ENCODE data around the gene PHACTR1. TPM values are rescaled to one million over a fixed set of nuclear protein-coding genes. Genes with fewer than 3 reads are reported as not detected.

PHACTR1 gene
- total and polyA plus RNA-seq, 2 of the 4 experiments (the other 2 are of a cell fraction) = not detected

DNA sequence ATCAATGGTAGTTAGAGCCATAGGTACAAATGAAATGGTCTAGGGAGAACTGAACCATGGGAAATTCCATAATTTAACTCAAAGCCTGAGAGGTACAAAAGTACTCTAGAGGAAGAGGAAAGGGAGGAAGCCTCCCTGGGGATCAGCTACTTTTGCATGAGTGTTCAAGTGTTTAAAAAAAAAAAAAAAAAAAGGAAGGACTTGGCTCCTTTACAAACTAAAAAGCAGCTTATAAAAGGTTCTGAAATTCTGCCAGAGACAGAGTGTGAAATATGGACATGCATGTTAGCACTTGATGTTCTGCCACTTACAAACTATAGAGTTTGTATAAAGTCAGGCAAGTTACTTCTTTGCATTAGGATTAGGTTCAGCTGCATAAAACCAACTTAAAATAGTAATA lies 321.7 kb downstream of the PHACTR1 start:
- H2BK15ac ChIP-seq (ENCODE audit: low read depth, low read length) = no peak overlapping the region

More for the DNA sequence above, 321.7 kb downstream of the PHACTR1 start:
- Histone ChIP-seq H4K8ac (ENCODE audit: low read depth in 2 of 2, low read length in 2 of 2) (no peak overlapping the region), H3K4me2 (ENCODE audit: low read depth, low read length) (no peak overlapping the region), H3K14ac (replicated peaks; ENCODE audit: low read depth, low read length) (no peak overlapping the region), H3K9me3 (ENCODE audit: control insufficient read depth, insufficient read depth, low read length) (no peaks in the 10 kb centered on the region), H3K36me3 (ENCODE audit: control insufficient read depth, insufficient read depth, low read length) (no peaks in the 10 kb centered on the region), H2AK9ac (replicated peaks; ENCODE audit: low read depth, low read length, poor library complexity) (no peak overlapping the region), H3K79me1 (ENCODE audit: low read depth in 1 of 2, low read length in 2 of 2) (no peaks in the 10 kb centered on the region), H3K9ac (ENCODE audit: low read depth, low read length) (no peak overlapping the region), H4K20me1 (ENCODE audit: insufficient read depth, low read length) (no peaks in the 10 kb centered on the region), H2AK5ac (ENCODE audit: low read depth, low read length) (no peak overlapping the region), H2BK5ac (ENCODE audit: low read depth, low read length, poor library complexity, severe bottlenecking) (no peak overlapping the region), H2BK20ac (ENCODE audit: low read depth, low read length) (no peak overlapping the region), H4K91ac (ENCODE audit: insufficient read depth, low read depth, low read length) (no peak overlapping the region), H2AFZ (replicated peaks; ENCODE audit: low read length, poor library complexity) (no peak overlapping the region), H2BK120ac (ENCODE audit: low read depth, low read length) (no peak overlapping the region), H3K23ac (ENCODE audit: low read depth, low read length) (no peak overlapping the region), H3K27me3 (ENCODE audit: control insufficient read depth, insufficient read depth, low read length) (no peaks in the 10 kb centered on the region), H3K27ac (ENCODE audit: insufficient read depth, low read length) (no peak overlapping the region), H3K18ac (ENCODE audit: low read depth, low read length) (no peak overlapping the region), H3K9me1 (ENCODE audit: insufficient read depth, low read length) (no peaks in the 10 kb centered on the region), H3K56ac (ENCODE audit: extremely low read depth, insufficient read depth, low read length) (no peak overlapping the region), H3K4ac (ENCODE audit: low read depth, low read length) (no peak overlapping the region), H3K4me1 (ENCODE audit: control insufficient read depth, insufficient read depth, low read length) (no peaks in the 10 kb centered on the region), H4K5ac (ENCODE audit: low read depth, low read length) (no peak overlapping the region), H3K4me3 (ENCODE audit: insufficient read depth, low read depth, low read length) (no peak overlapping the region)
- ATAC-seq (ENCODE audit: low read depth) (no peak), DNase-seq (no peak)
- ChIA-PET CTCF (no interaction called here), POLR2A (ENCODE audit: unreplicated experiment) (no interaction called here)
- intact Hi-C loops (cut with micrococcal nuclease) (no loop called here), in situ Hi-C loops (cut with MboI; ENCODE audit: low sequenced_read_pairs) (no loop called here), dilution Hi-C loops (cut with HindIII; ENCODE audit: low sequenced_read_pairs, unreplicated experiment) (no loop called here)
- TF ChIP-seq RFX5 (IDR thresholded peaks at IDR 0.05; ENCODE audit: low read depth, low read length) (no peak), BHLHE40 (IDR thresholded peaks at IDR 0.05; ENCODE audit: low read depth, low read length) (no peak), RCOR1 (IDR thresholded peaks at IDR 0.05; ENCODE audit: insufficient replicate concordance, low read length) (no peak), FOS (IDR thresholded peaks at IDR 0.05; ENCODE audit: low read depth, low read length) (no peak), POLR2A (IDR thresholded peaks at IDR 0.05; ENCODE audit: low read depth, low read length) (no peak), CHD1 (IDR thresholded peaks at IDR 0.05; ENCODE audit: low read depth, low read length) (no peak), SMC3 (IDR thresholded peaks at IDR 0.05; ENCODE audit: low read depth, low read length) (no peak), NFE2L2 (IDR thresholded peaks at IDR 0.05; ENCODE audit: low read depth, low read length) (no peak), MXI1 (IDR thresholded peaks at IDR 0.05; ENCODE audit: borderline replicate concordance, low read depth, low read length) (no peak), MAZ (IDR thresholded peaks at IDR 0.05; ENCODE audit: borderline replicate concordance, low read depth, low read length) (no peak), MAFK (IDR thresholded peaks at IDR 0.05; ENCODE audit: low read depth, low read length) (no peak), CEBPB (IDR thresholded peaks at IDR 0.05; ENCODE audit: low read depth, low read length) (no peak), RAD21 (IDR thresholded peaks at IDR 0.05; ENCODE audit: low read length) (no peak)
- TF ChIP-seq, protein P1, sequence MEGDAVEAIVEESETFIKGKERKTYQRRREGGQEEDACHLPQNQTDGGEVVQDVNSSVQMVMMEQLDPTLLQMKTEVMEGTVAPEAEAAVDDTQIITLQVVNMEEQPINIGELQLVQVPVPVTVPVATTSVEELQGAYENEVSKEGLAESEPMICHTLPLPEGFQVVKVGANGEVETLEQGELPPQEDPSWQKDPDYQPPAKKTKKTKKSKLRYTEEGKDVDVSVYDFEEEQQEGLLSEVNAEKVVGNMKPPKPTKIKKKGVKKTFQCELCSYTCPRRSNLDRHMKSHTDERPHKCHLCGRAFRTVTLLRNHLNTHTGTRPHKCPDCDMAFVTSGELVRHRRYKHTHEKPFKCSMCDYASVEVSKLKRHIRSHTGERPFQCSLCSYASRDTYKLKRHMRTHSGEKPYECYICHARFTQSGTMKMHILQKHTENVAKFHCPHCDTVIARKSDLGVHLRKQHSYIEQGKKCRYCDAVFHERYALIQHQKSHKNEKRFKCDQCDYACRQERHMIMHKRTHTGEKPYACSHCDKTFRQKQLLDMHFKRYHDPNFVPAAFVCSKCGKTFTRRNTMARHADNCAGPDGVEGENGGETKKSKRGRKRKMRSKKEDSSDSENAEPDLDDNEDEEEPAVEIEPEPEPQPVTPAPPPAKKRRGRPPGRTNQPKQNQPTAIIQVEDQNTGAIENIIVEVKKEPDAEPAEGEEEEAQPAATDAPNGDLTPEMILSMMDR (conservative IDR thresholded peaks at IDR 0.05; ENCODE audit: low read depth, low read length) = no peak
- TF ChIP-seq, protein P2, sequence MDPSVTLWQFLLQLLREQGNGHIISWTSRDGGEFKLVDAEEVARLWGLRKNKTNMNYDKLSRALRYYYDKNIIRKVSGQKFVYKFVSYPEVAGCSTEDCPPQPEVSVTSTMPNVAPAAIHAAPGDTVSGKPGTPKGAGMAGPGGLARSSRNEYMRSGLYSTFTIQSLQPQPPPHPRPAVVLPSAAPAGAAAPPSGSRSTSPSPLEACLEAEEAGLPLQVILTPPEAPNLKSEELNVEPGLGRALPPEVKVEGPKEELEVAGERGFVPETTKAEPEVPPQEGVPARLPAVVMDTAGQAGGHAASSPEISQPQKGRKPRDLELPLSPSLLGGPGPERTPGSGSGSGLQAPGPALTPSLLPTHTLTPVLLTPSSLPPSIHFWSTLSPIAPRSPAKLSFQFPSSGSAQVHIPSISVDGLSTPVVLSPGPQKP (IDR thresholded peaks at IDR 0.05; ENCODE audit: borderline replicate concordance, low read depth, low read length) = no peak
- TF ChIP-seq, protein P3, sequence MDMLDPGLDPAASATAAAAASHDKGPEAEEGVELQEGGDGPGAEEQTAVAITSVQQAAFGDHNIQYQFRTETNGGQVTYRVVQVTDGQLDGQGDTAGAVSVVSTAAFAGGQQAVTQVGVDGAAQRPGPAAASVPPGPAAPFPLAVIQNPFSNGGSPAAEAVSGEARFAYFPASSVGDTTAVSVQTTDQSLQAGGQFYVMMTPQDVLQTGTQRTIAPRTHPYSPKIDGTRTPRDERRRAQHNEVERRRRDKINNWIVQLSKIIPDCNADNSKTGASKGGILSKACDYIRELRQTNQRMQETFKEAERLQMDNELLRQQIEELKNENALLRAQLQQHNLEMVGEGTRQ (IDR thresholded peaks at IDR 0.05; ENCODE audit: low read depth, low read length) = no peak
- no TSS peak for BruUV-seq (replicated peaks)
